Measurements from ENCODE around the gene CYP2F1.
"Not testable (repeated sequence)": the region's sequence is repeated elsewhere in the genome, so short reads cannot be mapped to it uniquely, and the experiment has no call there.

- not testable (repeated sequence) for TF ChIP-seq CTCF, POLR2AphosphoS5 (IDR thresholded peaks at IDR 0.05)
Observed at GRCh38 chr19:41135390-41136384, 21.5 kb downstream of the CYP2F1 start.
